Measurements from ENCODE around the gene FER. TPM values are rescaled to one million over a fixed set of nuclear protein-coding genes. Genes with fewer than 3 reads are reported as not detected.
"Not testable (repeated sequence)": the region's sequence is repeated elsewhere in the genome, so short reads cannot be mapped to it uniquely, and the experiment has no call there.

Gene FER
- total RNA-seq, 1 donor from 2014 or later: 38.7 TPM

- no peak for DNase-seq (ENCODE audit: low spot score)
Observed at GRCh38 chr5:108798513-108799265, 51.0 kb downstream of the FER start.

DNA sequence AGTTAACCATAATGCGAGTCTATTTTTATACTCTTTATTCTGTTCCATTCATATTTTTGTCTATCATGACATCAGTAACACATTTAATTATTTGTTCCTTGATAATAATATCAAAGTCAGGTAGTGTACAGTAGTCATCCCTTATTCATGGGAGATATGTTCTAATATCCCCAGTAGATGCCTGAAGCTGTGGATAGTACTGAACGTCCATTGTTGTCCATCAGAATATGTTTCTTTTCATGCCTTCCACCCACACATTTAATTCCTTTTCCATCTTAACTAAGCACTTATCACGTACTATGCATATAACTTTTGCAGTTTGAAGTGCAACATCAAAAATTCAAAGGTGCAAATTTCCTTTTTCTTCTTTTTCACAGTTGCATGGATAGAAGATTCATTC lies 53.6 kb downstream of the FER start:
- DNase-seq (ENCODE audit: low spot score): no peak

- no peak for DNase-seq (ENCODE audit: low spot score)
Observed at GRCh38 chr5:108801776-108802175, 54.1 kb downstream of the FER start.

- DNase-seq (ENCODE audit: low spot score): no peak
Observed at GRCh38 chr5:108810717-108811116, 63.0 kb downstream of the FER start.

DNA sequence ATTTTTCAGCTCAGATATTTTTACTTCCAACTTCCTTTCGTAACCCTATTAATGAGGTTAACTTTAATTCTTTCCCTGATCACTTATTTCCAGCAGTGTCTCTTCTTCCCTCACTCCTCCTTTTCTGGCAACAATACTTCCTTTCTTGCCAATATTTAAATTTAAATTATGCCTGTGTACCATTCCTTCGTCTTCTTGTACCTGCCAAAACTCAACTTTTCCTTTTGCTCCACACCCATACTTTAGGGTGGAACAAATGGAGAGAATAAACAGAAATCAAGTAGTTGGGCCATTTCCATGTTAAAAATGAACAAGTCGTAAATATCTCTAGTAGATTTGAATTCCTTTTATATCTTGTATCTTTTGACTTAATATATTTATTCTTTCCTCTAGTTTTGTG lies 66.0 kb downstream of the FER start:
- DNase-seq (ENCODE audit: low spot score): no peak

- DNase-seq (ENCODE audit: low spot score): no peak
Observed at GRCh38 chr5:108814551-108814950, 66.9 kb downstream of the FER start.

DNA sequence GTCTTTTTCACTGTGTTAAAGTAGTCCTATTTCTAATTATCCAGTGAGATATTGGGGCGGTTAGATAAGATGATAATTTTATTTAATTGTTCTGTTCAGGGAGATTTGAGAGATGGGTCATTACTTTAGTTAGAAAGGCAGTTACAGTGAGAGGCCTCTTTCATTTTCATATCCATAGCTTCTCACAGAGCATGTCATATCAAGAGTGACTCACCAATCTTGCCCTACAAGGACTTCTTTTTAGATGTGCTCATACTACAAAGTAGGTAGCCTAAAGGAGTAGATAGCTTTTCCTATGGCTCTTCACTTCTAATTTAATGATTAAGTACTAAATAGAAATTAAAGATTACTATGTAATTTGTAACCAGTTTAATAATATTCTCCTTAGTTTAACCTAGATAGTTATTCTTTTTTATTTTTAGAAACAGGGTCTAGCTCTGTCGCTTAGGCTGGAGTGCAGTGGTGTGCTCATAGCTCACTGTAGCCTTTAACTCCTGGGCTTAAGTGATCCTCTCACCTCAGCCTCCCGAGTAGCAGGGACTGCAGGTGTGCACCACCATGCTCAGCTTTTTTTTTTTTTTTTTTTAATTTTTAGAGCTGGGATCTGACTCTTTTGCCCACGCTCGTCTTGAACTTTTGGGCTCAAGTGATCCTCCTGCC lies 71.0 kb downstream of the FER start:
- no peak for DNase-seq (ENCODE audit: low spot score)

- DNase-seq (ENCODE audit: low spot score): no peak
Observed at GRCh38 chr5:108820983-108821382, 73.3 kb downstream of the FER start.

- DNase-seq (ENCODE audit: low spot score): no peak
Observed at GRCh38 chr5:108822211-108822947, 74.7 kb downstream of the FER start.

GRCh38 chr5:108827131-108827530 lies 79.4 kb downstream of the FER start:
- DNase-seq (ENCODE audit: low spot score): no peak

DNA sequence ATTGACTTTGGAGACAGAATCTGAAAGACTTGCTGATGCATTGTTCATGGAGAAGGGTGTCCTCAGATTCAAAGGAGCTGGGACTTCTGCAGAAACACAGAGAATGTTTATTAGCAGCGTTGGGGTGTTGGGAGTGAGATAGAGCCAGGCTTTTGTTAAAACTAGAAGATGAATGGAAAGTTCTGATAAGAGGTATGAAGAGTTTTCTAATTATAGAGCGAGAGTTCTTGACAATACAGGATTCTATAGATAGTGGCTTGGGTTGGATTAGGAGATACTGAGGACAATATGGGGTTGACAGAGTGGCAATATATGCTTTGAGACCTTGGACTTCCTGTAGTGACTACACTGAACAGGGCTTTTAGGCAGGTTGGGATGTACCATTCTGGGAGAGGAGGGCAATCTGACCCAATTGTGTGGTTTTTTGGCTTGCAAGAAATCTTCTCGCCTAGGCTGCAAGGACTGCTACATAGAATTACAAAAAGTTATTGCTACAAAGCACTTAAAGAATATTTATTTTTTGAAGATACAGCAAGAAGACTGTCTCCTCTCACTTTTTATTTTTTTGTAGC lies 83.1 kb downstream of the FER start:
- DNase-seq (ENCODE audit: low spot score): no peak

- no peak for DNase-seq (ENCODE audit: low spot score)
Observed at GRCh38 chr5:108836492-108836891, 88.8 kb downstream of the FER start.

DNA sequence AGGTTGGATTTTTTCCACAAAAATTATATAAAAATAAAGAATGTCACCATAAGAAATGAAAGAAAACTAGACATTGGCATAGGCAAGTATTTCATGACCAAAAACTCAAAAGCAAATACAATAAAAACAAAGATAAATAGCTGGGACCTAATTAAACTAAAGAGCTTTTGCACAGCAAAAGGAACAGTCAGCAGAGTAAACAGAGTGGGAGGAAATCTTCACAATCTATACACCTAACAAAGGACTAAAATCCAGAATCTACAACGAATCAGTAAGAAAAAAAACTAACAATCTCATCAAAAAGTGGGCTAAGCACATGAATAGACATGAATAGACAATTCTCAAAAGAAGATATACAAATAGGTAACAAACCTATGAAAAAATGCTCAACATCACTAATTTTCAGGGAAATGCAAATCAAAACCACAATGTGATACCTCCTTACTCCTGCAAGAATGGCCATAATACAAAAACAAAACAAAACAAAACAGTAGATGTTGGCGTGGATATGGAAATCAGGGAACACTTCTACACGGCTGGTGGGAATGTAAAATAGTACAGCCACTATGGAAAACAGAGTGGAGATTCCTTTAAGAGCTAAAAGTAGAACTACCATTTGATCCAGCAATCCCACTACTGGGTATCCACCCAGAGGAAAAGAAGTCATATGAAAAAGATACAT lies 94.7 kb downstream of the FER start:
- not testable (repeated sequence) for DNase-seq (ENCODE audit: low spot score)

- not testable (repeated sequence) for DNase-seq (ENCODE audit: low spot score)
Observed at GRCh38 chr5:108851129-108851528, 103.4 kb downstream of the FER start.

DNA sequence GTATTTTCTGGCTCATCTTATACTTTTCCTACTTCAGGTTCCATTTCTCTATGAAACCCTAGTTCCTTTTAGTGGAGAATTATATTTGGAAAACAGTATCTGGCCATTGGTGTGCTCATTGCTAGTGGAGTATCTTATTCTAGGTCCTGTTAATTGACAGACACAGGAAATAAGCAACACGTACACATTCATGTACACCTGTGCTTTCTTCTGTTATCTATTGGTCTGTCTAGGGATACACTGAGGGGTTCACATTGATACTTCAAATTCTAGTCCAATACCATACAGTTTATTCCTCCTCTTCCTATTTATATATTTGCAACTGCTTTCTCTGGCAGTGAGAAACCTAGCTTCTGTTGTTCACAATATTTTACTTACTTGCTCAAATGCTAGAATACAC lies 110.2 kb downstream of the FER start:
- DNase-seq (ENCODE audit: low spot score): no peak

GRCh38 chr5:108858959-108859358 lies 111.3 kb downstream of the FER start:
- DNase-seq (ENCODE audit: low spot score): no peak

GRCh38 chr5:108862211-108862610 lies 114.5 kb downstream of the FER start:
- DNase-seq (ENCODE audit: low spot score): no peak

- DNase-seq (ENCODE audit: low spot score): not testable (repeated sequence)
Observed at GRCh38 chr5:108866097-108866496, 118.4 kb downstream of the FER start.

DNA sequence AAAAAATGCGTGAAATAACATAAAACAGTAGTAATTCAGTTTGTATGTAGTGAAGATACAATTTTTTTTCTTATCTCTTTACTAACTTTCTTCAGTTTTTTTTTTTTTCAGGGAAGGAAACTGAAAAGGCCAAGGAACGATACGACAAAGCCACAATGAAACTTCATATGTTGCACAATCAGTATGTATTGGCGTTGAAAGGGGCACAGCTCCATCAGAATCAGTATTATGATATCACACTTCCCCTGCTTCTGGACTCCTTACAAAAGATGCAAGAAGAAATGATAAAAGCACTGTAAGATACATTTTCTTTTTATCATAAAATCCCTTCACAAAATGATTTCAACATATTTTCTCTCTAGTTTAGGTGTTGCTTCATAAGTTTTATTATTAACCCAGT lies 120.0 kb downstream of the FER start:
- no peak for DNase-seq (ENCODE audit: low spot score)

DNA sequence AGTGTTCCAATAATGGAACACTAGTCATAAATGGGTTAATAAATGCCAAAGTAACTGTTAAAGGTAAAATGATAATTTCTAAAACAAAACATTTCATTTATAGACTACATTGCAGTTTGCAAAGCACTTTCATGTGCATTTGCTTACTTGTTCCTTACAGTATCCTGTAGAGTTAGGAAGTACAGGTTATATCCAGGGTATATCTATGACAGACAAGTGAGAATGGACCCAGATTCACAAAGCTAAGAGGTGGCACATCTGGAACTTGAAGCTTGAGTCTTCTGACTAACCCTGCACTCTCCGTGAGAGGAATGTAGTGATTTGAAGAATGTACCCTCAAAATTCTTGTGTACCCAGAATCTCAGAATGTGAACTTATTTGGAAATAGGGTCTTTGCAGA lies 121.4 kb downstream of the FER start:
- DNase-seq (ENCODE audit: low spot score): no peak

- no peak for DNase-seq (ENCODE audit: low spot score)
Observed at GRCh38 chr5:108876451-108876850, 128.8 kb downstream of the FER start.

DNA sequence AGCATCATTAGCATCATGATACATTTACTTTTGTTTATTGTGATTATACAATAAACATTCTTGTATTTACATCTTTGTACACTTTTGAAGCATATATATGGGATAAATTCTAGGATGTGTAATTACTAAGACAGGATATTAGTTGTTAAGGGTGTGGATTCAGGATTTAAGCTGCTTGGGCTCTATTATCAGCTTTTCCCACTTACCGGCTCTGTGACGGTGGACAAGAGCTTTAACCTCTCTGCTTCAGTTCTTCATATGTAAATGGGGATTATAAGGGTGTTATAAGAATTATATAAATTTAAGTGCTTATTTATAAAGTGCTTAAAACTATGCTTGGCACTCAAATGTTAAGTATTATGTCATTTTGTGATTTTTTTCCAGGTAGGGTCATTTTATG lies 131.1 kb downstream of the FER start:
- DNase-seq (ENCODE audit: low spot score): no peak
